Pancreas (tissue), 10 donors: ENCODE results near the gene LRRC4B. TPM values are rescaled to one million over a fixed set of nuclear protein-coding genes. Genes with fewer than 3 reads are reported as not detected.

Experiments
- ATAC-seq, 4 donors: fragments of 200-7000 bp; cut with Tn5 transposase; one replicate each; pipeline versions ENCODE4 v1.8.0 to v1.9.1; 2020; ENCODE audit warnings: mild to moderate bottlenecking in 4 of 4, moderate library complexity in 4 of 4
- DNase-seq, 6 donors: peaks; one replicate each; pipeline ENCODE4 v3.0.0-alpha.2; 2020
- FAIRE-seq: peaks from 2 replicates; lab custom pipeline; 2012; peaks lifted over from hg19 to GRCh38; lab: Jason Lieb, UNC
- H3K27ac ChIP-seq, 4 donors: fragments of 200-600 bp; sonication (generic); 1 replicate in 3 of 4; 2 replicates in 1 of 4; pipeline versions ENCODE4 v1.5.0 to v1.8.0; 2020
- H3K27me3 ChIP-seq, 4 donors: fragments of 200-600 bp; one replicate each; pipeline ENCODE4 v1.8.0; 2021
- H3K36me3 ChIP-seq, 3 donors: fragments of 200-600 bp; sonication (generic) in 1 of 3; one replicate each; pipeline versions ENCODE4 v1.5.0 to v1.8.0; 2020 to 2021
- H3K4me1 ChIP-seq, 3 donors: fragments of 200-600 bp; one replicate each; pipeline ENCODE4 v1.8.0; 2021
- H3K4me3 ChIP-seq, 4 donors: fragments of 200-600 bp; sonication (generic) in 2 of 4; one replicate each; pipeline versions ENCODE4 v1.5.0 to v1.8.0; 2020 to 2021
- H3K9me3 ChIP-seq, 4 donors: fragments of 200-600 bp; one replicate each; pipeline ENCODE4 v1.8.0; 2021
- CTCF ChIP-seq, 4 donors: fragments of 200-600 bp; sonication (generic) in 3 of 4; IDR thresholded peaks; one replicate each; pipeline versions ENCODE4 v1.5.0 to v1.8.0; 2021; ENCODE audit warnings: antibody characterized with exemption in 4 of 4
- WGBS, 2 donors: extraction: QIAGEN DNeasy Blood & Tissue Kit; methylation state at CpG; one replicate each; pipeline ENCODE4 v1.1.7; 2013; 5-methylcytosine and 5-hydroxymethylcytosine counted together
- intact Hi-C, 3 donors: fragments of 100-400 bp; cut with DNase I; formaldehyde crosslinking; loops; one replicate each; pipeline versions ENCODE4 v1.11.1 to v1.14.2; 2022
- polyA plus RNA-seq, 2 donors: library from polyadenylated mRNA; stranded (reverse); fragments of 200-250 nt; gene quantifications; one replicate each; pipeline ENCODE4 v1.2.3, GENCODE V29; 2013
- total RNA-seq, 6 donors: library from RNA; stranded (reverse); fragmentation: NEBNext Ultra II Directional in 4 of 6; extraction: Animal tissue kit (Norgen Biotek cat#: 25700) in 4 of 6; gene quantifications; one replicate each; pipeline versions ENCODE4 v1.2.1 to v1.2.4, GENCODE V29; 2021 to 2023
- donor health status: healthy with polysubstance abuse.
- donor health status: DM: no; HTN: no; CAD: no; lungs with moderate emphysema.
- donor health status: DM: no; HTN: no; CAD: no.
- donor health status: control.
- donor health status: control.
- donor health status: Bipolar disorder and iron deficiency.
- donor health status: DM: yes; HTN: yes; CAD: no.
- donor health status: DM: no; HTN: no; CAD: no.
- donor health status: DM: no; HTN: no; CAD: no.
- donor health status: DM: yes; HTN: yes; CAD: no.

The LRRC4B gene
- total and polyA plus RNA-seq, 8 donors: 0.09 to 2.1 (median 0.50) TPM

DNA sequence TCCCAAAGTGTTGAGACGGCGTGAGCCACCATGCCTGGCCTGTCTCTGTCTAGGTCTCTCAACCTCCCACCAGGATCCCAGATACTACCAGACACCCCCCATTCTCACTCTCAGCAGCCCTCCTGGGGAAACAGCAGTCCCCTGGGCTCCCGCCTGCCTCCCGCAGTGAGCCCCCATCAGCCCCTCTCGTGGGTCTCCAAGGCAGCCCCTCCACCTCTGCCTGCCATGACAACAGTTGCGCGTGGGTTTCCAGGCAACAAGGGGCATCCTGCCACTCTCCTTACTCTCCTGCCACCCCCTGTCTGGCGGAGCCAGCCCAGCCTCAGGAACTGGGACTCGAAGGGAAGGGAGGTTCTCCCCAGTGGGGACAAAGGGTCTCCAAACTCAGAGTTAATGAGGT is 5.2 kb downstream of the LRRC4B start:
- FAIRE-seq: no peak
- no peak for TF ChIP-seq CTCF (IDR thresholded peaks at IDR 0.05)
- Histone ChIP-seq H3K9me3 (no peaks in the 10 kb centered on the region), H3K27ac (no peak overlapping the region), H3K27me3 (peaks cover 0 to 7% (median 2%) of the 10 kb centered on the region in 4 donors), H3K4me3 (no peak overlapping the region), H3K4me1 (no peaks in the 10 kb centered on the region), H3K36me3 (no peaks in the 10 kb centered on the region)
- 55 to 58% methylated on average over 9 of the region's 9 CpGs for WGBS, 2 donors
- intact Hi-C loops: no loop called here
- no peak for DNase-seq
- no peak for ATAC-seq

DNA sequence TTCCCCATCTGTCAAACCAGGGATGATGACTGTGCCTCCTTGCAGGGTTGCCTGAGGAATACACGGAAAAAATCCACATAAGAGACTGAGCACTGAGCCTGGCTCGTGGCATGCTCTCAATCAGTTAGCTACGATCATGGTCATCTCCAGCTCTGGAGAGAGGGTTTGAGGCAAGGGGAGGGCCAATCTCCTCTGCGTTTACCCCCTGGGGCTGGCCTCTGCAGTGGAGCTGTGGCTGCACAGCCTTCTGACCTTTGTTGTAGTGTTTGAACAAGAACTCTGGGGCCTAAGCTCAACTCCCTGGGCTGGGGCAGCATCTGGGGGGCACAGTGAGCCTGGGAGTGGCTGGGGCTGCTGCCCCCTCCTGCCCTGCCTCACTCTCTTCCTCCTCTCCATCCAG is 5.9 kb downstream of the LRRC4B start:
- no peaks in the 10 kb centered on the region for H3K9me3 ChIP-seq
- DNase-seq: no peak
- no peak for TF ChIP-seq CTCF (IDR thresholded peaks at IDR 0.05)
- H3K27ac ChIP-seq: no peak overlapping the region
- H3K36me3 ChIP-seq: no peaks in the 10 kb centered on the region
- peaks cover 0 to 8% (median 2%) of the 10 kb centered on the region in 4 donors for H3K27me3 ChIP-seq
- no peak for FAIRE-seq
- no peak for ATAC-seq
- H3K4me1 ChIP-seq: no peaks in the 10 kb centered on the region
- intact Hi-C loops: no loop called here
- 19 to 32% methylated on average over 4 of the region's 4 CpGs for WGBS, 2 donors
- no peak overlapping the region for H3K4me3 ChIP-seq

- Histone ChIP-seq H3K27ac (no peak overlapping the region), H3K36me3 (no peaks in the 10 kb centered on the region), H3K27me3 (peaks cover 0 to 9% (median 2%) of the 10 kb centered on the region in 4 donors), H3K4me3 (no peak overlapping the region), H3K4me1 (no peaks in the 10 kb centered on the region), H3K9me3 (no peaks in the 10 kb centered on the region)
- ATAC-seq (no peak), FAIRE-seq (no peak), DNase-seq (no peak)
- WGBS, 2 donors: 34 to 48% methylated on average over 10 of the region's 10 CpGs
- no peak for TF ChIP-seq CTCF (IDR thresholded peaks at IDR 0.05)
- intact Hi-C loops: no loop called here
These were observed 8.6 kb downstream of the LRRC4B start for GRCh38 chr19:50559636-50560035.

- intact Hi-C loops: no loop called here
- H3K4me1 ChIP-seq: no peaks in the 10 kb centered on the region
- no peak for DNase-seq
- peaks cover 0 to 9% (median 2%) of the 10 kb centered on the region in 4 donors for H3K27me3 ChIP-seq
- H3K27ac ChIP-seq: no peak overlapping the region
- H3K4me3 ChIP-seq: no peak overlapping the region
- no peaks in the 10 kb centered on the region for H3K36me3 ChIP-seq
- H3K9me3 ChIP-seq: no peaks in the 10 kb centered on the region
- WGBS, 2 donors: 69 to 82% methylated on average over 13 of the region's 13 CpGs
- no peak for TF ChIP-seq CTCF (IDR thresholded peaks at IDR 0.05)
- no peak for ATAC-seq
- no peak for FAIRE-seq
These were observed 9.8 kb downstream of the LRRC4B start for GRCh38 chr19:50558449-50558848.

DNA sequence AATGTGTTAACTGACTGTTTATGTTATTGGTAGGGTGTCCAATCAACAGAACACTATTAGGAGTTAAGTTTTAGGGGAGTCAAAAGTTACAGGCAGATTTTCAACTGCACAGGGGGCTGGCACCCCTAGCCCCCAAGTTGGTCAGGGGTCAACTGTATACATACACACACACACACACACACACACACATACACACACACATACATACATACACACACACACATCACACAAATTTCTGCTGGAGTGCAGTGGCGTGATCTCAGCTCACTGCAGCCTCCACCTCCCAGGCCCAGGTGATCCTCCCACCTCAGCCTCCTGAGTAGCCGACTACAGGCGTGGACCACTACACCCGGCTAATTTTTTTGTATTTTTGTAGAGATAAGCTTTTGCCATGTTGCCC is 10.2 kb downstream of the LRRC4B start:
- Histone ChIP-seq H3K36me3 (no peaks in the 10 kb centered on the region), H3K27me3 (peaks cover 0 to 9% (median 2%) of the 10 kb centered on the region in 4 donors), H3K4me1 (no peaks in the 10 kb centered on the region), H3K9me3 (no peaks in the 10 kb centered on the region), H3K27ac (no peak overlapping the region), H3K4me3 (no peak overlapping the region)
- intact Hi-C loops: no loop called here
- no peak for TF ChIP-seq CTCF (IDR thresholded peaks at IDR 0.05)
- 61 to 79% methylated on average over 4 of the region's 4 CpGs for WGBS, 2 donors
- FAIRE-seq (no peak), DNase-seq (no peak), ATAC-seq (no peak)
